Retinal pigment epithelial cell (primary cell): ENCODE results near the gene LTF.
"Not testable (repeated sequence)": the region's sequence is repeated elsewhere in the genome, so short reads cannot be mapped to it uniquely, and the experiment has no call there.

Experiments
- DNase-seq: peaks from one replicate; pipeline ENCODE4 v3.0.0-alpha.2; 2010; ENCODE audit warnings: low read depth
- H3K4me3 ChIP-seq: 2 replicates; pipeline ENCODE4 v1.5.1; 2011; ENCODE audit warnings: mild to moderate bottlenecking, low read length, control low read depth, moderate library complexity
- TF ChIP-seq, protein P1 (sequence below): conservative IDR thresholded peaks from 2 replicates; pipeline ENCODE4 v1.5.1; 2011; ENCODE audit warnings: low read depth, low read length, control low read depth, inconsistent platforms

The LTF gene

GRCh38 chr3:46407970-46408369 is 56.7 kb downstream of the LTF start:
- no peak overlapping the region for H3K4me3 ChIP-seq
- TF ChIP-seq, protein P1, sequence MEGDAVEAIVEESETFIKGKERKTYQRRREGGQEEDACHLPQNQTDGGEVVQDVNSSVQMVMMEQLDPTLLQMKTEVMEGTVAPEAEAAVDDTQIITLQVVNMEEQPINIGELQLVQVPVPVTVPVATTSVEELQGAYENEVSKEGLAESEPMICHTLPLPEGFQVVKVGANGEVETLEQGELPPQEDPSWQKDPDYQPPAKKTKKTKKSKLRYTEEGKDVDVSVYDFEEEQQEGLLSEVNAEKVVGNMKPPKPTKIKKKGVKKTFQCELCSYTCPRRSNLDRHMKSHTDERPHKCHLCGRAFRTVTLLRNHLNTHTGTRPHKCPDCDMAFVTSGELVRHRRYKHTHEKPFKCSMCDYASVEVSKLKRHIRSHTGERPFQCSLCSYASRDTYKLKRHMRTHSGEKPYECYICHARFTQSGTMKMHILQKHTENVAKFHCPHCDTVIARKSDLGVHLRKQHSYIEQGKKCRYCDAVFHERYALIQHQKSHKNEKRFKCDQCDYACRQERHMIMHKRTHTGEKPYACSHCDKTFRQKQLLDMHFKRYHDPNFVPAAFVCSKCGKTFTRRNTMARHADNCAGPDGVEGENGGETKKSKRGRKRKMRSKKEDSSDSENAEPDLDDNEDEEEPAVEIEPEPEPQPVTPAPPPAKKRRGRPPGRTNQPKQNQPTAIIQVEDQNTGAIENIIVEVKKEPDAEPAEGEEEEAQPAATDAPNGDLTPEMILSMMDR = no peak
- no peak for DNase-seq

- TF ChIP-seq, protein P1 = no peak
- DNase-seq = no peak
- H3K4me3 ChIP-seq = no peak within 1 kb of the TSS
These were observed 57.7 kb downstream of the LTF start, which contains the start of the genes CCR5AS and CCRL2 for GRCh38 chr3:46406788-46407611. TSS of gene CCR5AS (minus strand) at chr3:46407066. TSS of gene CCRL2 (plus strand) at chr3:46407259. CDS start at chr3:46408080, 821 bp downstream.

GRCh38 chr3:46406443-46406787 is 58.3 kb downstream of the LTF start:
- TF ChIP-seq, protein P1 = no peak
- H3K4me3 ChIP-seq = no peak overlapping the region
- no peak for DNase-seq

- no peak for DNase-seq
- no peak overlapping the region for H3K4me3 ChIP-seq
- TF ChIP-seq, protein P1 = no peak
These were observed 59.2 kb downstream of the LTF start for GRCh38 chr3:46405301-46406019.

- H3K4me3 ChIP-seq, DNase-seq: not testable (repeated sequence)
These were observed 61.8 kb downstream of the LTF start for GRCh38 chr3:46402902-46403301.

DNA sequence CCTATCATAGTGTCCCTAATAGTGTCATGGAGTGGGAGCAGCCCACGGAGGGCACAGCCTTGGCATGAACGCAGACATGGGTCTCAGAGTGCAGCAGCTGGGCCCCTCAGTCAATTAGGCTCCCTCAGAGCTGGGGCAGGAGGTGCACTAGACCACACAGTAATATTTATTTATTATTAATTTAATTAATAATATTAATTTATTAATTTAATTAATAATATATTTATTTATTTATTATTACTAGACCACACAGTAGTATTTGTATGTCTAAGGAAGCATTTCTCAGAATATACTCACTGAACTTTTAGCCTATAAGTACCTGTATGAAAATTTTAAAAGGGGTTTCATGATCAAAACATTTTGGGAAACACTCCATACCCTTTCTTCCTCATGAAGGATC is 63.1 kb downstream of the LTF start:
- H3K4me3 ChIP-seq = no peak overlapping the region
- no peak for DNase-seq
- TF ChIP-seq, protein P1 = no peak

GRCh38 chr3:46400846-46401245 is 63.9 kb downstream of the LTF start:
- no peak for DNase-seq
- H3K4me3 ChIP-seq = no peak overlapping the region
- TF ChIP-seq, protein P1 = no peak
